NCI-H1105 (cell line): ENCODE results near the gene SMIM38.

Experiments
- DNase-seq: peaks from one replicate; lab custom pipeline; 2025; lab: John Stamatoyannopoulos, UW

The SMIM38 gene

GRCh38 chr11:69160296-69161116 lies 4.8 kb downstream of the SMIM38 start:
- no peak for DNase-seq

DNA sequence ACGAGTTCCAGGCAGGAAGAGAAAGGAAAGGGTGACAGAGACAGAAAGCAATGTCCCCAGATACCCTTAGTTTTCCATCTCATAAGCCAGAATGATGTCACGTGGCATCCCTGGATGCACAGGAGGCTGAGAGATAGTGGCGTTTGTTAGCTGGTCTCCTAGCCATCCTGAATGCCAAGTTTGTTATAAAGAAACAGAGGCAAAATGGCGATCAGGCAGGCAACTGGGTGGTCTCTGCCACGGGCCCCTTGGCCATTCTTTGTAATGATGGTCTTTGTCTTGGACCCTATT lies 5.3 kb downstream of the SMIM38 start:
- no peak for DNase-seq

DNA sequence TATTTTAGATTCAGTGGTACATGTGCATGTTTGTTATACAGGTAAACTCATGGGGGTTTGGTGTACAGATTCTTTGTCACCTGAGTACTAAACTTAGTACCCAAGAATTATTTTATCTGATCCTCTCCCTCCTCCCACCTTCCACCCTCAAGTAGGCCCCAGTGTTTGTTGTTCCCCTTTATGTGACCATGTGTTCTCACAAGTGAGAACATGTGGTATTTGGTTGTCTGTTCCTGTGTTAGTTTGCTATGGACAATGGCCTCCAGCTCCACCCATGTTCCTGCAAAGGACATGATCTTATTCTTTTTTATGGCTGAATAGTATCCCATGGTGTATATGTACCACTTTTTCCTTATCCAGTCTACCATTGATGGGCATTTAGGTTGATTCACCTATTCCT lies 6.8 kb downstream of the SMIM38 start:
- DNase-seq = no peak

DNA sequence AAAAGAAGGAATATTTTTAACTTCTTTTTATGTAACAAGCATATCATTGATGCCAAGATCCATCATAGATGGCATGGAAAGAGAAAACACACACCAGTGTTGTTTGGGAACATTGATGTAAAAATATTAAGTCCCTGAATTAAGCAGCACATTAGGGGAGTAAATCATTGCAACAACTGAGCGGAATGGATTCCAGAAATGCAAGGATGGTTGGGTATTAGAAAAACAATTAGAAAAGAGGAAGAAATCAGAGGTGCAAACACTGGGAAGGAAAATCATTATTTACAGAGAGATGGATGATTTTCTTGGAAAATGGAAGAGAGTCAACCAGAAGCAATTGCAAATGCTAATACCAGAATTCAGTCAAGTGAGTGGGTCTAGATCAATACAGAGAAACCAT lies 8.1 kb downstream of the SMIM38 start:
- DNase-seq = no peak

GRCh38 chr11:69164824-69165223 lies 9.1 kb downstream of the SMIM38 start:
- no peak for DNase-seq

GRCh38 chr11:69165775-69166174 lies 10.0 kb downstream of the SMIM38 start:
- DNase-seq = no peak

- DNase-seq = no peak
Observed at GRCh38 chr11:69166218-69167115, 10.7 kb downstream of the SMIM38 start.

- no peak for DNase-seq
Observed at GRCh38 chr11:69167130-69167915, 11.6 kb downstream of the SMIM38 start.

GRCh38 chr11:69167916-69168691 lies 12.4 kb downstream of the SMIM38 start:
- DNase-seq = no peak

DNA sequence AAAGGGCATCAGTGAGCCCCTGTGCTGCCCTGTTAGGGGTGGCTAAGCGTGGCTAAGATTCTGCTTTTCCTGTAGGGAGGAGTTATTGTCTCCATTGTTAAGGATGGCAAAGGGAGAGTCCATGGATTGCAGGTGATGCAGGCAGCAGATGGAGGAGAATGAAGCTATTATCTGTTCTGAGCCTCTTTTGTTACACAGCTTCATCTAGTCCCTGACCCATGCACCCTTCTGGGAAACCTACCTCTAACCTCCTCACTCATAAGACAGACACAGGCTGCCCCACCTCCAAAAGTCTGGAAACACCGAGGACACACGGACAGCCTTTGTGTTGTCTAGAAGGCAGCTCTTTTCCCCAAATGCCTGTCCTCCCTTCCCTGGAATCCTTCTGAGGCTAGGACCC lies 13.7 kb downstream of the SMIM38 start:
- no peak for DNase-seq

GRCh38 chr11:69170704-69171103 lies 15.0 kb downstream of the SMIM38 start:
- no peak for DNase-seq

- DNase-seq = no peak
Observed at GRCh38 chr11:69171476-69172240, 15.9 kb downstream of the SMIM38 start.

GRCh38 chr11:69172674-69173073 lies 16.9 kb downstream of the SMIM38 start:
- DNase-seq = no peak

- DNase-seq = no peak
Observed at GRCh38 chr11:69173331-69173730, 17.6 kb downstream of the SMIM38 start.

GRCh38 chr11:69173925-69174581 lies 18.3 kb downstream of the SMIM38 start:
- DNase-seq = no peak

DNA sequence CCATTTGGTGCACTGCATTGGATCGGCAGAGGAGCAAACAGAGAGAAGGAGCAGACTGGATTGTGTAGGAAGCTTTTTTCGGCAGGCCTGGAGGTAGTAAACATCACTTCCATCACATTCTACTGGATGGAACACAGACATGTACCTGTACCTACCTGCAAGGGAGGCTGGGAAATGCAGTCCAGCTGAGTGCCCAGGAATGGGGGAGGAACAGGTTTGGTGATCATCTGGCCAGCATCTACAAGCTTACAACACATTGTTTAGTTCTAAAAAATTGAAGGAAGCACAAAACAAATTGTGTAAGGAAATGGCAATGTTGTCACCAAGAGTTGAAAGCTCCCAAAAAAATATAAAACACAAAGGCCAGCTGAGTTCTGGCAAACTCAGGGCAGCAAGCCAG lies 19.1 kb downstream of the SMIM38 start:
- DNase-seq = no peak

- no peak for DNase-seq
Observed at GRCh38 chr11:69178819-69179482, 23.2 kb downstream of the SMIM38 start.

- no peak for DNase-seq
Observed at GRCh38 chr11:69180226-69180625, 24.5 kb downstream of the SMIM38 start.

DNA sequence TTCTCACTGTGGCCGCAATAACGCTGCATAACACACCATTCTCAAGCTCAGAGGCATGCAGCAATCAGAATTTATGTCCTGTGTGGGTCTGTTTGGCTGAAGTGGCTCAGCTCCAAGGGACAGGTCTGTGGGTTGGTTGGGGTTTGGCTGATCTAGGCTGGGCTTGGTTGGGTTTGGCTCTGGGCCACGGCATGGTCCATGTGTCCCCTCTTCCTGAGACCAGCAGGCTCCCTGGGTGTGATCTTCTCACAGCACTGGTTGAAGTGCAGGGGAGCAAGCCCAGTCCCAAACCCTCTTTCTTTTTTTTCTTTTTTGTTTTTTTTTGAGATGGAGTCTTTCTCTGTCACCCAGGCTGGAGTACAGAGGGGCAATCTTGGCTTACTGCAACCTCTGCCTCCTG lies 25.0 kb downstream of the SMIM38 start:
- no peak for DNase-seq

DNA sequence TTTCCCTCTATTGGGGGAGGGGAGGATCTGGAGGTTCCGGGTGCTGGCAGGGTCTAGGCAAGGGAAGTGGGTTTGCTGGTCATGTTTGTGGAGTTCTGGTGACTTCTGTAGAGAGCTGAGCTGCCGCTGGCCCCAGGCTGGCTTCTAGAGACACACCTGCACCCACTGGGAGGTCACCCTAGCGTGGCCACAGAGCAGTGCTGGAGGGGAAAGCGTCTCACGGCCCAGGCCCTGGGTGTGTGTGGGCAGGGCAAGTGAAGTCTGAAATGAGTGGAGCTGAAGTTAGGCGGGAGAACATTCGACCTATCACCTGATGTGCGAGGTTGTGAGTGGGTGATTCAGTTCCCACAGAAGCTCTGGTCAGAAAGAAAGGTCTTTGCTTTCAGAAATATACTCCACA lies 27.9 kb downstream of the SMIM38 start:
- no peak for DNase-seq
